ENCODE measurements around the gene IQSEC3.
"Not testable (repeated sequence)": the region's sequence is repeated elsewhere in the genome, so short reads cannot be mapped to it uniquely, and the experiment has no call there.

IQSEC3 gene

GRCh38 chr12:203462-204260 lies 137.1 kb downstream of the IQSEC3 start:
- peak in 1 of 2 experiments; percentile 50 for DNase-seq

DNA sequence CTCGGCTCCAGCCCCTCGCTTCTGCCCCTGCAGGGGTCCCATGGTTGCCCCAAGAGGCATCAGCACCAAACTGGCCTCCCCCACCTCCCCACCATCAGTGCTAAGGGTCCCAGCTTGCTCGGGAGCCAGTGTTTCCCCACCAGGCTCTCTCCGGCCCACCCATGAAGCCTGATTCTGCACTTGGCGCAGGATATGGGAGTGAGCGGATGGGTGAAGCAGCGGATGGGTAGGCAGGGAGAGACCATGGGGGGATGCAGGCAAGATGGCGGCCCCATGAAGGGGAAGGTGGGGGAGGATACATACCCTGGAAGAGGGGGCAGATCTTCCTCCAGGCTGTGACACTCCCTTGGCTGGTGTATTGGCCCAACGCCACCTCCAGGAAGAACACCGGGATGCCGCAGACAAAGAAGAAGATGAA lies 137.7 kb downstream of the IQSEC3 start:
- no peak for DNase-seq

DNA sequence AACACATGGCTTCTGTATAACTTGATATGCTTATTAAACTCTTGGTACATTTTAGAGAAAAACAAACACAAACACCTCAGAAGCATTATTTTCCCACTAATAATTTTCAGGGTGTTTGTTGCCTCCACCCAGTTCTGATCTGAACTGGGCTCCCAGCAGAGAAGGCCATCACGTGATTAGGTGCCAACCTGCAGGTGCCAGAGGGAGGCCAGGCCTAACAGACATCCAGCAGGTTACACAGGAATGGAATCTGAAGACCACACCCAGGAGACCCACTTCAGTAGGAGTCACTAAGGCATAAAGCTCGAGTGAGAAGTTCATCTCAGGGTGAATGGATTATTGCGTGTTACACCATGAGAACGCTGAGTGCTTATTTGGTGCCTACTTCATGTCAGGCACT lies 138.5 kb downstream of the IQSEC3 start:
- DNase-seq = no peak

GRCh38 chr12:206746-207440 lies 140.3 kb downstream of the IQSEC3 start:
- DNase-seq = no peak

GRCh38 chr12:207804-208203 lies 141.2 kb downstream of the IQSEC3 start:
- no peak for DNase-seq

DNA sequence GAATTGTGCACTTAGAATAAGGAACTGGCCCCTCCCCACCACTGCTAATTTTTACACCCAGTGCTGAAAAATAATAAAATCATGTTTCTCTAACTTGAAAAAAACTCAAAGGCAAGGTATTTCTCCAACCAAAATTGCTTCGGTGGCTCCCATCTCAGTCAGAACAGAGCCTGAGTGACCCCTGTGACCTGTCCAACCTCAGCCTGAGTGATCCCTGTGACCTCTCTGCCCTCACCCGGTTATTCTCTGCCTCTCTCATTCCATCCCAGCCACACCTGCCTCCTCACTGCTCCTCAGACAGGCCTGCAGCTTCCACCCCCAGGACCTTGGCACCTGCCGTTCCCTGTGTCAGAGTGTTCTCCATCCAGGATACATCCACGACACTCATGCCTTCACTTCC lies 142.2 kb downstream of the IQSEC3 start:
- DNase-seq = no peak

DNA sequence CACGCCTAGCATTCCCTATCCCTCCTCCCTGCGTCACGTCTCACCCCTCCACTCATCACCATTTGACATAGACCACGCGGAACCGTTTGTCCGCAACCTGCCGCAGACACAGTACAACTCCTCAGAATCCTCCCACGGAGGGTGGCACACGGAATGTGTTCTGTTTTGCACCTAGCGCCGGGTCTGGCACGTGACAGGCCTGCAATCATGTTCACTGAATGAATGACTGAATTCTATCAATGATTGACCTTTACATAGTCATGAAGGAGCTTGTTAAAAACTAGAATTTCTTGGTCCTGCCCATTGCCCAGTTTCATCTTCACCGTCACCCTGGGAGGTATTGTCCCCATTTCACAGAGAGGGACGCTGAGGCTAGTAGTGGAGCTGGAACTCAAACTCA lies 142.7 kb downstream of the IQSEC3 start:
- no peak for DNase-seq

DNA sequence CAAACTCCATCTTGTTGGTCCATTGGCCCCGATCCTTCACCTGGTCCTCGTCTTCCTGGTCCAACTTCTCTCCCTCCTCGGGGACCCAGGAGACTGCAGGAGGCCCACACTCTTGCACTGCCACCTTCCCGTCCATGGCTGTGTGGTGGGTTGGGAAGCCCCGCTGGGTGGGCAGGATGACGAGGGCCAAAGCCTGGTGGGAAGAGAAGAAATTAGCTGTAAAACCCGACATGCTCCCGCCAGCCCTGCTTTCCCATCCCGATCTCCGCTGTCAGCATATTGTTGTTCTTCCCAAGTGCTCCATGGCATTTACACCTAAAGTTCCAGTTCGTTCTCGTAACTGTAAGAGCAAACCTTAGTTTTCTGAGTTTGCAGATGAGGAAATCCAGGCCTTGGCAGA lies 143.3 kb downstream of the IQSEC3 start:
- DNase-seq = no peak

DNA sequence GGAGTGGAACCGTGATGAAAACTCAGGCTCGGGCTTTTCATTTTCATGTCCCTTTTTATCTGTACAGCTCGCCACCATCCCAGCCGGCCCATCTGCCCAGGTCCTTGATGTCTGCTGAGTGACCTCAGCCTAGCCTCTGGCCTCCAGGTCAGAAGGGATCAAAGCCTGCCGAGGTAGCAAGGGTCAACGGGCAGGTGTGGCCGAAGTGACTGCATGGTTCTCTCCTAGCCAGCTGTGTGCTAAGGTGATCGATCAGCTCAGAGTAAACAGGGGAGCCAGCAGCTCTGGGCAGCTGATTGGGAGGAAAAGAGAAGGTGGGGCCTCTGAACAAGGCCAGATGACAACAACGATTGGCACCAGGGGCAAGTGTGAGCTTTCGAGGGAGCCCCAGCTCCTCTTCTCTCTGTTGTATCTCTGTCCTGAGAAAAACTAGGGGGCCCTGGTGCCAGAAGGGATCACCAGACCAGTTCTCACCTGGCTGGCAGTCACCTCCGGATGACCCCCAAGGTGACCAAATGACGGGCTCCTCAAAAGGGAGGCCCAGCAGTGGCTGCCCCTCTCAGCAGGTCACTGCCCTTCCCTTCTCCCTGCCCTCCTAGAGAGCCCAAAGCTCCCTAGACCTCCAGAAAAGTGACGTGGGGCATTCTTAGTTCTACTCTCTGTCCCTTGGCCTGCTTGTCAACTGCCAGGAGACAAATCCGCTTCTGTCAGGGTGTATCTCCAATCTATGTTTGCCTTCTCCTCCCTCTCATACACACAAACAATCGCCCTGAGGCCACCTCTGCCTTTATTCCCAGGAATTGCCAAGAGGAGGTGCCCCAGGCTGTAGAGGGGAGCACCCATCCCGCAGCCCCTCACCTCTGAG lies 143.9 kb downstream of the IQSEC3 start:
- no peak for DNase-seq

DNA sequence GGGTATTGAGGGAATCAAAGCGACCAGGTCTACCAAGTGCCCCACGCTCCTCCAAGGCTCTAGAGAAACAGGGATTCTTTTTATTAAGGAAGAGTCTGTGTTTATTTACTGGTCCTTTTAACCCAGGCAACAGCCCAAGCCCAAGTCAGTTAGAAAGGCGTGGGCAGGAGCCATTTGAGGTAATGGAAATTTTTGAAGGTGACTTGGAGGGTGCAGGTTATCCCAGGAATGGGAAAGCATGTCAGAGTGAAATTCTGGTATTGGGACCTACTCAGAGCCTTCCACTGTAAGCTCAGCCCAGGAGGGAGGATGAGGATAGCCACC lies 144.5 kb downstream of the IQSEC3 start:
- no peak for DNase-seq

- DNase-seq = no peak
Observed at GRCh38 chr12:211639-212414, 145.3 kb downstream of the IQSEC3 start.

- no peak for DNase-seq
Observed at GRCh38 chr12:212415-212714, 145.8 kb downstream of the IQSEC3 start.

- no peak for DNase-seq
Observed at GRCh38 chr12:212715-213526, 146.4 kb downstream of the IQSEC3 start.

- no peak for DNase-seq
Observed at GRCh38 chr12:213527-213932, 147.0 kb downstream of the IQSEC3 start.

DNA sequence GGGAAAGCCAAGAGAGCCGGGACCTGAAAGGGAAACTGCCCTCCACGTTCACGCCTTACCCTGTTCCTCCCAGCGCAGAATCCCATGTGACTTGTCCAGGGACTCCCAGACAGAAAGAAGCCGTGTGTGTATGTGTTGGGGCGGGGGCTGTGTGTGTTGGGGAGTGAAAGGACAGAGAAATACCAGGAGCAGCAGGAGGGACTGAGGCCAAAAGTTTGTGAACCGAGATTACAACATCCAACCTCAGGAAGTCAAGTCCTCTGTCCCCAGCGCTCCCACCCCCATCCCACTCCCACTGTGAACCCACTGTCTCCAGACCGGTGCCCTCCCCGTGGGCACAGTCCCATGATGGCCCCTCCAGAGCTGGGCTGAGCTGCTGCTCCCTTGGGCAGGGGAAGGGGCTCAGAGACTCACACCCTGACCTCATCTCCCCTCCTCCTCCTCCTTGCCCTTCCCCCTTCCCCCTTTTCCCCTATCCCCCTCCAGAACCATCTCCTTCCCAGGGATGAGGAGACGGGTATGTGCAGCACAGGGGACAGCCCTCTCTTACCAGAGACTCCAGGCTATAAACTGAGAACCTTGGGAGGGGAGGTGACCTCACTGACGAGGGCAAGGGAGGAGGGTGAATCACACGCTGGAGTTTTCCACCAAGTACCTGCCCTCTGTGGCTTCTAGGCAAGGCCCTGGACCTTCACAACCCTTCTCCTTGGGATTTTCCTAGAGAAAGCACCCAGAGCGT lies 147.6 kb downstream of the IQSEC3 start, which contains the start of gene SLC6A12:
Gene SLC6A12 (minus strand): TSS at position 155 of the 739 bp plus-strand sequence. CDS start 4,171 bp downstream, outside the sequence.
- DNase-seq = no peak

DNA sequence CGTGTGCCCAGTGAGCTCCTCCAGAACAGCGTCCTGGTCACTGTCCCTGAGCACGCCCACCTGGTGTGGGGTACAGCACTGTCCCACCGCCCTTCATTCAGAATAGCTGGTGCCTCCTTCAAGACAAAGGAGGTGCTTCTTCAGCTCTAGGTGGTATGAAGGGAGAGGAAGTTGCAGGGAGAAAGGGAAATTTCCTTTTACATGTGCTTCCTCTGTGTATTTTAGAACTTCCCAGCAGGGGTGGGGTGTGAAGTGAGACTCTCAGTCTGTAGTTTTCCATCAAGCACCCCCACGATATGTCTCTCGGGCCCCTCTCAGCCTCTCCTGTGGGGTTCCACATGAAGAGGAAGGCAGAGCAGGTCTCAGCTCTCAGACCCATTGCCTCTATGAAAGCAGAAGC lies 148.5 kb downstream of the IQSEC3 start:
- no peak for DNase-seq

GRCh38 chr12:217029-217428 lies 150.5 kb downstream of the IQSEC3 start:
- not testable (repeated sequence) for DNase-seq

DNA sequence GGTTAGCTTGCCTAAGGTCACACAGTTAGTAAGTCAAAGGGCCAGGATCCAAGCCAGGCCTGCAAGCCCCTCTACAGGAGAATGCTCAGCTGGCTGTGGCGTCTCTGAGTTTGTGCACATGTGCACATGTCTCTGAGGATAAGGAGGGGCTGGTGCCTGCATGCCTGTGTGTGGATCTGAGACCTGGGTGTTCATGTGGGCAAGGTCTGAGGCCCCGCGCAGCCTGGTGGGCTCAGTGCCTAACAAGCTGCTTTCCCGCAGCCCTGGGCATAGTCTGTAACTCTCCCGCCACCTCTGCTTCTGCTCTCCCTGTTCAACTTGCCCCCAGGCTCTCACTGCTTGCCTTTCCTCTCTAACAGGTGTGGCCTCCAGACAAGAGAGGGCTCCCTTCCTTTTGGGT lies 151.7 kb downstream of the IQSEC3 start:
- no peak for DNase-seq

GRCh38 chr12:218728-219590 lies 152.4 kb downstream of the IQSEC3 start:
- DNase-seq = no peak

GRCh38 chr12:219891-220352 lies 153.4 kb downstream of the IQSEC3 start:
- peak; percentile 71 to 91 for DNase-seq
